ENCODE measurements around the gene MAGIX.

DNA sequence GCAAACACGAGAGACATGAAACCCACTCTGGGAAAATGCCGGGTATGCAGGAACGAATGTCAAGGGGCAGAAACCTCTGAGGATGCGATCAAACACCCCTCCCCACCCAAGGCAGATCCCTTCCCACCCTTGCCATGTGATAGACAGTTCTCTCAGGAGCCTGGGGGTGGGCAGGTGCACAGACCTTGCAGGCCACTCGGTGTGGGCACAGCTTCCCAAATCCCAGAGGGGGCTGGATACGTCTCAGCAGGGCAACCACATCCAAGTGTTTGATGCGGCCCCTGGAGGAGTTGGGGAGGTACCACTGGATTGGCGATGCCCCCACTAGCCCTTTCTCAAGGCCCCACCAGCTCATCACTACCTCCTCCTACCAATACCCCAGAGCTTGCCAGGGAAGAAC lies 47.8 kb downstream of the MAGIX start:
- TF ChIP-seq, protein P1, sequence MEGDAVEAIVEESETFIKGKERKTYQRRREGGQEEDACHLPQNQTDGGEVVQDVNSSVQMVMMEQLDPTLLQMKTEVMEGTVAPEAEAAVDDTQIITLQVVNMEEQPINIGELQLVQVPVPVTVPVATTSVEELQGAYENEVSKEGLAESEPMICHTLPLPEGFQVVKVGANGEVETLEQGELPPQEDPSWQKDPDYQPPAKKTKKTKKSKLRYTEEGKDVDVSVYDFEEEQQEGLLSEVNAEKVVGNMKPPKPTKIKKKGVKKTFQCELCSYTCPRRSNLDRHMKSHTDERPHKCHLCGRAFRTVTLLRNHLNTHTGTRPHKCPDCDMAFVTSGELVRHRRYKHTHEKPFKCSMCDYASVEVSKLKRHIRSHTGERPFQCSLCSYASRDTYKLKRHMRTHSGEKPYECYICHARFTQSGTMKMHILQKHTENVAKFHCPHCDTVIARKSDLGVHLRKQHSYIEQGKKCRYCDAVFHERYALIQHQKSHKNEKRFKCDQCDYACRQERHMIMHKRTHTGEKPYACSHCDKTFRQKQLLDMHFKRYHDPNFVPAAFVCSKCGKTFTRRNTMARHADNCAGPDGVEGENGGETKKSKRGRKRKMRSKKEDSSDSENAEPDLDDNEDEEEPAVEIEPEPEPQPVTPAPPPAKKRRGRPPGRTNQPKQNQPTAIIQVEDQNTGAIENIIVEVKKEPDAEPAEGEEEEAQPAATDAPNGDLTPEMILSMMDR (IDR thresholded peaks at IDR 0.05; ENCODE audit: poor library complexity): no peak
- TF ChIP-seq EZH2 (IDR thresholded peaks at IDR 0.05; ENCODE audit: borderline replicate concordance) (no peak), EZH2phosphoT487 (IDR thresholded peaks at IDR 0.05; ENCODE audit: low read depth, severe bottlenecking, unreplicated experiment) (no peak)

All from hepatocyte (in vitro differentiated cells).